Gastrocnemius medialis (tissue), 4 donors: Measurements from ENCODE around the gene PLD1. TPM values are rescaled to one million over a fixed set of nuclear protein-coding genes. Genes with fewer than 3 reads are reported as not detected.

Experiments
- ATAC-seq, 2 donors: fragments of 150-250 bp; one replicate each; pipeline ENCODE4 v1.9.1; 2016
- DNase-seq, 2 donors: peaks; one replicate each; pipeline ENCODE4 v3.0.0-alpha.2; 2019
- H3K27ac ChIP-seq, 4 donors: fragments of 200-600 bp; sonication (generic); 1 replicate in 1 of 4; 2 replicates in 3 of 4; pipeline ENCODE4 v1.5.1; 2016 to 2018; ENCODE audit warnings: mild to moderate bottlenecking in 2 of 4, moderate library complexity in 1 of 4
- H3K27me3 ChIP-seq, 3 donors: fragments of 200-600 bp; sonication (generic) in 2 of 3; 1 replicate in 1 of 3; 2 replicates in 2 of 3; pipeline versions ENCODE4 v1.5.1 to v1.6.0; 2016 to 2019; ENCODE audit warnings: mild to moderate bottlenecking in 1 of 3, moderate library complexity in 1 of 3
- H3K36me3 ChIP-seq, 2 donors: fragments of 200-600 bp; sonication (generic) in 1 of 2; one replicate each; pipeline ENCODE4 v1.5.1; 2017 to 2018
- H3K4me1 ChIP-seq, 2 donors: fragments of 200-600 bp; sonication (generic) in 1 of 2; one replicate each; pipeline ENCODE4 v1.5.1; 2016 to 2017; ENCODE audit warnings: mild to moderate bottlenecking in 2 of 2
- H3K4me3 ChIP-seq, 4 donors: fragments of 200-600 bp; sonication (generic) in 3 of 4; 1 replicate in 1 of 4; 2 replicates in 3 of 4; pipeline ENCODE4 v1.5.1; 2016 to 2019; ENCODE audit warnings: mild to moderate bottlenecking in 2 of 4
- H3K9me3 ChIP-seq, 3 donors: fragments of 200-600 bp; sonication (generic) in 2 of 3; 1 replicate in 1 of 3; 2 replicates in 2 of 3; pipeline ENCODE4 v1.5.1; 2016 to 2019
- CTCF ChIP-seq, 5 experiments: fragments of 450-650 bp in 3 of 5; fragments of 200-600 bp in 2 of 5; sonication (generic) in 2 of 5; IDR thresholded peaks in 4 of 5; conservative IDR thresholded peaks in 1 of 5; 1 replicate in 4 of 5; 2 replicates in 1 of 5; pipeline ENCODE4 v1.5.1; 2016 to 2019; ENCODE audit warnings: antibody characterized with exemption in 5 of 5, mild to moderate bottlenecking in 3 of 5, moderate library complexity in 3 of 5
- POLR2A ChIP-seq, 2 donors: fragments of 450-650 bp; IDR thresholded peaks; one replicate each; pipeline ENCODE4 v1.6.1; 2017; ENCODE audit warnings: antibody characterized with exemption in 2 of 2, mild to moderate bottlenecking in 2 of 2, moderate library complexity in 2 of 2
- in situ Hi-C, 4 donors: fragments of 200-750 bp; cut with MboI; loops; one replicate each; pipeline versions ENCODE4 v1.15.0 to v1.8.0; 2017; ENCODE audit warnings: low sequenced_read_pairs in 4 of 4
- intact Hi-C: fragments of 100-400 bp; cut with DNase I; formaldehyde crosslinking; loops from one replicate; pipeline ENCODE4 v1.15.1; 2023; ENCODE audit warnings: low total_unique reads
- total RNA-seq, 4 donors: library from RNA; depleted of rRNA; stranded (reverse); fragments of >200 nt; gene quantifications; one replicate each; pipeline versions ENCODE4 v1.1.0 to v1.2.3, GENCODE V29; 2016

PLD1 gene
- total RNA-seq, 4 donors from 2014 or later, result 1.9 to 5.6 (median 4.6) TPM

- intact Hi-C loops, result no loop called here
- ATAC-seq, result no peak
- H3K36me3 ChIP-seq, result no peaks in the 10 kb centered on the region
- H3K9me3 ChIP-seq, result no peaks in the 10 kb centered on the region
- H3K4me1 ChIP-seq, result no peaks in the 10 kb centered on the region
- DNase-seq, result no peak
- no peak overlapping the region for H3K27ac ChIP-seq
- in situ Hi-C loops, result loop anchor here in 2 of 4 donors (25.0 kb wide), 2 partner anchors 209 to 491 kb away; no protein-coding TSS in a partner anchor
- H3K27me3 ChIP-seq, result no peaks in the 10 kb centered on the region
- no peak overlapping the region for H3K4me3 ChIP-seq
- TF ChIP-seq CTCF (IDR thresholded peaks at IDR 0.05 in 4 of 5, conservative IDR thresholded peaks at IDR 0.05 in 1 of 5), result no peak
- no peak for TF ChIP-seq POLR2A (IDR thresholded peaks at IDR 0.05)
Measured at GRCh38 chr3:171846597-171846996, 36.3 kb upstream of the PLD1 start.

GRCh38 chr3:171845481-171846284 is 35.4 kb upstream of the PLD1 start:
- no peak for ATAC-seq

GRCh38 chr3:171844873-171845272 is 34.6 kb upstream of the PLD1 start:
- DNase-seq (no peak), ATAC-seq (no peak)
- Histone ChIP-seq H3K4me3 (no peak overlapping the region), H3K9me3 (no peaks in the 10 kb centered on the region), H3K27ac (no peak overlapping the region), H3K36me3 (no peaks in the 10 kb centered on the region), H3K27me3 (no peaks in the 10 kb centered on the region), H3K4me1 (no peaks in the 10 kb centered on the region)
- intact Hi-C loops (no loop called here), in situ Hi-C loops (loop anchor here in 2 of 4 donors (25.0 kb wide), 2 partner anchors 208 to 492 kb away; no protein-coding TSS in a partner anchor)
- TF ChIP-seq POLR2A (IDR thresholded peaks at IDR 0.05) (no peak), CTCF (IDR thresholded peaks at IDR 0.05 in 4 of 5, conservative IDR thresholded peaks at IDR 0.05 in 1 of 5) (no peak)

More at GRCh38 chr3:171845481-171846284, 35.4 kb upstream of the PLD1 start:
- no peak overlapping the region for H3K4me3 ChIP-seq
- no peak for TF ChIP-seq CTCF (IDR thresholded peaks at IDR 0.05 in 4 of 5, conservative IDR thresholded peaks at IDR 0.05 in 1 of 5)
- TF ChIP-seq POLR2A (IDR thresholded peaks at IDR 0.05), result no peak
- no peaks in the 10 kb centered on the region for H3K9me3 ChIP-seq
- no peaks in the 10 kb centered on the region for H3K27me3 ChIP-seq
- no peak for DNase-seq
- in situ Hi-C loops (loop anchor here in 2 of 4 donors (25.0 kb wide), 2 partner anchors 208 to 492 kb away; no protein-coding TSS in a partner anchor), intact Hi-C loops (no loop called here)
- H3K27ac ChIP-seq, result no peak overlapping the region
- H3K4me1 ChIP-seq, result no peaks in the 10 kb centered on the region
- H3K36me3 ChIP-seq, result no peaks in the 10 kb centered on the region

- no peak for ATAC-seq
- peak within 1 kb of the TSS in 1 of 4 donors; percentile 38 for H3K27ac ChIP-seq
- TF ChIP-seq POLR2A (IDR thresholded peaks at IDR 0.05) (no peak), CTCF (IDR thresholded peaks at IDR 0.05 in 4 of 5, conservative IDR thresholded peaks at IDR 0.05 in 1 of 5) (no peak)
- H3K4me3 ChIP-seq, result no peak within 1 kb of the TSS
- intact Hi-C loops (no loop called here), in situ Hi-C loops (loop anchor here in 2 of 4 donors (25.0 kb wide), 2 partner anchors 206 to 494 kb away; no protein-coding TSS in a partner anchor)
- no peaks in the 10 kb centered on the region for H3K36me3 ChIP-seq
- DNase-seq, result no peak
- H3K4me1 ChIP-seq, result peaks cover 0 to 3% of the 10 kb centered on the region in 2 donors
- H3K27me3 ChIP-seq, result no peaks in the 10 kb centered on the region
- H3K9me3 ChIP-seq, result no peaks in the 10 kb centered on the region
Measured at GRCh38 chr3:171842864-171843518, 32.7 kb upstream of the PLD1 start, which contains the start of gene TMEM212. Gene TMEM212 (plus strand): TSS chr3:171843349. CDS start chr3:171843384, 35 bp downstream.
